Right renal pelvis (tissue), 4 donors: ENCODE measurements around the gene KIAA1958. TPM values are rescaled to one million over a fixed set of nuclear protein-coding genes. Genes with fewer than 3 reads are reported as not detected.

Experiments
- DNase-seq, 4 donors: peaks; one replicate each; pipeline ENCODE4 v3.0.0-alpha.2; 2013; ENCODE audit warnings: low read depth in 4 of 4, low spot score in 3 of 4, missing footprints in 1 of 4
- polyA plus RNA-seq, 4 donors: library from polyadenylated mRNA; unstranded; fragments of 120-200 nt; gene quantifications; one replicate each; pipeline ENCODE4 v1.2.1, GENCODE V29; 2013; ENCODE audit not compliant: insufficient read length in 4 of 4

The KIAA1958 gene
- polyA plus RNA-seq, 4 donors = 12.6 to 15.1 (median 14.3) TPM

GRCh38 chr9:112527959-112528358, 41.3 kb downstream of the KIAA1958 start:
- no peak for DNase-seq

- DNase-seq = no peak
Measured at GRCh38 chr9:112529316-112529715, 42.7 kb downstream of the KIAA1958 start.

GRCh38 chr9:112530751-112531205, 44.2 kb downstream of the KIAA1958 start:
- DNase-seq = no peak

DNA sequence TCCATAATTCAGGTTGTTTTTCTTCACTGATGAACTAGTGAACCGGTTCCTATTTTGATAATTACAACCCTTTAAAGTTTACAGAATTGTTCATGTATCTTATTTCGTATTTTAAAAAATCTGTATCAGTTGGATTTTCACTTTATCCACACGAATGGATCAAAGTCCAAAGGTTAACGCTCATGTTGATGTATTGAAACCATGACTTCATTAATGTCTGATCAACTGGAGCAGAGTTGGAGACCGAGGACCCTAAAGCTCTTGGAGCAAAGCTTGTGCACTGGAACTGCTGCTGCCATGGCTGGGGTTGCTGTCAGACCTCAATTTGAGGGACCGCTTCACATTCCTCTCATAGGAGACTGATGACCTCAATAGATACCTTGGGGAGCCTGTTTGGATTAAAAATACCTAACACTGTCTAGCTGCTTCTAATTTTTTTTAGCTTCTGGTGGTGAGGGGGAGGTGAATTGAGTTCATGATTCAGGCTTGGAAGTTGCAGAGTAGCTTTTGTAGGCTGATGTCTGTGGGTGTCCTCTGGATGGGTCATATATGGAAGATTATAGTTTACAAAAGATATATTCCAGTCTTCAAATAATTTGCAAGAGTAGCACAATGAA, 45.1 kb downstream of the KIAA1958 start:
- DNase-seq = no peak

- no peak for DNase-seq
Measured at GRCh38 chr9:112532427-112532826, 45.8 kb downstream of the KIAA1958 start.

DNA sequence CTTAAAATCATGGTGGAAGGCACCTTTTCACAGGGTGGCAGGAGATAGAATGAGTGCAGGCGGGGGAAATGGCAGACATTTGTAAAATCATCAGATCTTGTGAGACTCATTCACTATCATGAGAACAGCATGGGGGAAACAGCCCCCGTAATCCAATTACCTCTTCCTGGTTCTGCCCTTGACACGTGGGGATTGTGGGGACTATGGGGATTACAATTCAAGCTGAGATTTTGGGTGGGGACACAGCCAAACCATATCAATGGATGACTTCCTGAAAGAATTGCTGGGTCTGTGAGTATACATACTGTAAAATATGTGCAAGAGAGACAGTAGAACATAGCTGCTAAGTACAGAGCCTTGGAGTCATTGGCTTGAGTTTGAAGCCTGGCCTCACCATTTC, 47.0 kb downstream of the KIAA1958 start:
- DNase-seq = no peak

- DNase-seq = no peak
Measured at GRCh38 chr9:112535301-112535700, 48.7 kb downstream of the KIAA1958 start.

DNA sequence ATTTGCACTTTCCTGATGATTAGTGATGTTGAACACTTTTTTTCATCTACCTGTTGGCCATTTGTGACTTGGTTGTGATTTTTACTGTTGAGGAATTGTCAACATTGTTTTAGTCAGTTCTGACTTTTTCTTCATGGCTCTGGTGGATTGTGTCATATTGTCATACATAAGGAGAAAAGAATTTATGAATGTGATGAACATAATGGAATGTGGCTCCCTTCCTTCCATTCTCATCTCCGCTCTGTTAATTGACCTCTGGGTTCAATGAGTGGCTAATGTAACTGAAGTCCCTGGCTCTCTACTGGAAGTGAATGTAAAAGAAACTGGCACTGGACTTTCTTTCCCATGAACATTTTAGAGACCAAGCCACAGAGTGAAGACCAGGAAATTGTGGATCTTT, 49.2 kb downstream of the KIAA1958 start:
- no peak for DNase-seq

- no peak for DNase-seq
Measured at GRCh38 chr9:112537561-112537960, 50.9 kb downstream of the KIAA1958 start.

- DNase-seq = no peak
Measured at GRCh38 chr9:112540800-112541199, 54.2 kb downstream of the KIAA1958 start.

- DNase-seq = no peak
Measured at GRCh38 chr9:112541685-112542084, 55.1 kb downstream of the KIAA1958 start.

DNA sequence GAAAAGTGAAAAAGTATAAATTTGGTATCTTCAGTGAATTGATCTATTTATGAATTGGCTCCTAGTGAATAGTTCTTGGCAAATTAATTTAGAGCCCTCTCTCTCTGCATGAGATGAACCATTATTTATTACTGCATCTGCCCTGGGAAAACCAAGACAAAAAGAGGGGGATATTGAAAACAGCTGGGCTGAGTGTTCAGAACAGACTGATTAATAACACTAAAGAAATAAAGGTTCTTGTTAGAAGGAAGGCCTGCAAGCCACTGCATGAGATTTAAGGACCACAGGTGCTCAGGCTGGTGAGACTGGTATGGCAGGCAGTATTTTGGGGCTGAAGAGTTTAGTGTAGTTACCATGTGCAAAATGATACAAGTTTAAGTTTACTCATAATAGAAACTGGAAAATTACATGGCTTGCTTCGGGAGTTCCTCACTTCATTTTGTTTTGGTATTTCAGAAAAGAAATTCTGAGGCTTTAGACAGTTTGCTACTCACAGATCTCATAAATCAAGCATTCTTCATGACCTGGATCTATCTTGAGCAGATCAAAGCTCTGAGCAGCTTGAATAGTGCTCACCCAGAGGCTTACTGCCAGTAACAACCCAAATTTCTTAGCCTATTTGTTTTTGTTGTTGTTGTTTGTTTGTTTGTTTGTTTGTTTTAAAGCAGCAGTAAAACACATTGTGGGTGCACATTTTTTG, 56.1 kb downstream of the KIAA1958 start:
- no peak for DNase-seq

DNA sequence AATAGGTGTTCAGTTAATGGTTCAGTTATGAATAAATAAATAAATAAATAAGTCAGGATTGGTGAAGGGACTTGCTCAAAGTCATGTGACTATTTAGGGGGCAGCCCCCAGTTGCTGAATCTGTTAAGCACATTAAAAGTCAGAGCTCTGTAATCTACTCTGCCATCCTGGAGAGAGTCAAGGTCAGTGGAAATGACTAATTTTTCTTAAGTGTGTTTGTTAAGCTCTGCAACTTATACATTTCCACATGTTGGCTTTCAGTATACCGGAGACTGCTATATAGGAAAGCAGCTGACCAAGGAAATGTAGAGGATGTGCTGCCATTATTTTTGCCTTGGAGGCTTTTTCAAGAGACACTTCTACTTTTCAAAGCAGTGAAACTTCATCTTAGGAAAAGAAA, 57.9 kb downstream of the KIAA1958 start:
- no peak for DNase-seq

- no peak for DNase-seq
Measured at GRCh38 chr9:112545237-112545636, 58.6 kb downstream of the KIAA1958 start.

DNA sequence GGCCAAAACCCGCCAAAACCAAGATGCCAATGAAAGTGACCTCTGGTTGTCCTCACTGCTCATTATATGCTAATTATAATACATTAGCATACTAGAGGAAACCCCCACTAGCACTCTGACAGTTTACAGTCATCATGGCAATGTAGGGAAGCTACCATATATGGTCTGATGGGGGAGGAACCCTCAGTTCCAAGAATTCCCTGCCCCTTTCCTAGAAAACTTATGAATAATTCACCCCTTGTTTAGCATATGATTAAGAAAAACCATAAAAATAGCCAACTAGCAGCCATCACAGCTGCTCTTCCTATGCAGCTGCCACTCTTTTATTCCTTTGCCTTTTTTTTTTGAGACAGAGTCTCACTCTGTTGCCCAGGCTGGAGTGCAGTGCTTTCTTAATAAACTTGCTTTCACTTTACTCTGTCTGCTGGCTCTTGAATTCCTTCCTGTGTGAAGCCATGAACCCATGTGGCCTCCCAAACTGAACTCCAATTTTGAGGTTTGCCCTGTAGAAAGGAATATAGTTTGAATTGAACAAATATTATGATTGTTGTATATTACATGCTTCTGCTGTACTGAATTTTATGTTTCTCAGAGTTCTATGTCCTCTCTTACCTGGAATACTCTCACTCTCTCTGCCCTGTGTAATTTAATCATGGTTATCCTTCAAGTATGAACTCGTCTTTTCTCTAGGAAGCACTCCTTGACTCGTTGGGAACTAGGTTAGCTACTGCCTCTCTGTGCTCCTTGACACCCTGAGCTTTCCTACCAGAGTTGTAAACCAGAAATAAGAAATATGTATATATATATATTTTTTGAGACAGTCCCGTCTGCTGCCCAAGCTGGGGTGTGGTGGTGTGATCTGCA, 59.8 kb downstream of the KIAA1958 start:
- no peak for DNase-seq

- DNase-seq = no peak
Measured at GRCh38 chr9:112548051-112548440, 61.4 kb downstream of the KIAA1958 start.

GRCh38 chr9:112548836-112549595, 62.4 kb downstream of the KIAA1958 start:
- no peak for DNase-seq

DNA sequence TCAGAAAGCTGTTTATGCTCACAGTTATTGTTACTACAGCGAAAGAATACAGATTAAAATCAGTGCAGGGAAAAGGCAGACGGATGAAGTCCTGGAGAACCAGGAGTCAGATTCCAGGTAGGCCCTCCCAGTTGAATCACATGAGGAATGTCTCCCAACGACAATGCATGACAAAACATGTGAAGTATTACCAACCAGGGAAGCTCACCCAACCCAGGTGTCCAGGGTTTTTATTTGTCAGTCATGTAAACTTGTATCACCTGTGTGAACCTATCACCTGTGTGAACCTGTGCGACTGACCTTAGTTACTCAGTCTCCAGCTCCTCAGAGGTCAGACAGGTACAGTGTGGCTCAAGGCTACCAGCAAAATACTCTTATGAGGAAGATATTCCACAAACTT, 63.9 kb downstream of the KIAA1958 start:
- DNase-seq = no peak

DNA sequence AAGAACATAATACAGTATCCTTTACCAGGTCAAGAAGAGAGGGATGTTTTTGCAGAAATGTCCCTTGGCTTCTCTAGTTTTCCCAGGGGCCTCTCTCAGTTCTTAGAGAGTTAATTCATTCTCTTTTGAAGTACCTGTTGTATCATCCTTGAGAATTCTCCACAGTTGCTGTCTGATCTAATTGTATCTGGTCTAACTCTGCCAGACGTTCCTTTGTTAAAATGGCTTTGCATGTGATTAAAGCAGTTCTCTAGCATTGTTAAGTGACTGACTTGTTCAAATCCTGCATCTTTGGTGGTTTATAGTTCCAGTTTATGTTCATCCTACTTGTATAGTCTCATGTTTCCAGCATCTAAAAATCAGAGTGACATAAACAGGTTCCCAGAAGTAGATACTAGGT, 65.0 kb downstream of the KIAA1958 start:
- no peak for DNase-seq

DNA sequence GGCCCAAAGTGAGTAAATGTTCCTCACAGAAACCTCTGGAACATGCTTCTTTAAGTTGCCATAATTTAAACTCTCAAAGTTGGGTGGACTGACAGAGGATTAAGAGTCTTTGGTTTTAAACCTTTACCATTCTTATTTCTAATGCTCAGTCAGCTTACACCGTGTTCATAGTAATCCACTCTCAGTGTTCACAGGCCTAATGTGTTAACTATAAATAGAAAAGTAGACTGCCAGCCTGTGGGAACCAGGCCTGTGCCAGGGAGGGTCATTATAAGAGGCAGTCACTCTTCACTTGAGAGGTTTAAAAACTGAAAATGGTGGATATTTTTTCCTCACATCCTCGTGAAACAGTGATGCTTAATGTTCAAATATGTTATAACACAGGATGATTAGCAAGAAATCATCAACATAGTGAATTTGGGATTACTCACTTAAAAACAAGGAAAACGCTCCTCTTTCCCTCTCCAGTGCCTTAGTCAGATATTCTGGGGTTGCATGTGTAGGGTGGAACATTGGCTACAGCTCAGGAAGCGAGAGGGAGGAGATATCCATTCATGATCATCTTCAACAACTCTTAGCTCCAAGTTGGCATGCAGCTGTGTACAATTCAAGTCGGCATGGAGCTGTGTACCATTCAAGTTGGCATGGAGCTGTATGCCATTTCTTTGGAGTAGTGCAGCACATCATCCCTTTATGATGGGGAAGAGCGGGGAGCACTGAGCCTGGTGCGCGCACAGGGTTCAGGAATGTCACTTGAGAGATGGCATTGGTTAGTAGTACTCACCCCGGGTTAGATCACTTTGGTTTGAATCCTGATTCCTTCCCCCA, 65.8 kb downstream of the KIAA1958 start:
- DNase-seq = no peak
